VCaP (cell line): ENCODE data around the gene RSRC1.

Experiments used
- H3K27ac ChIP-seq: fragments of 450-650 bp; 2 replicates; pipeline ENCODE4 v1.5.1; 2017
- CTCF ChIP-seq: fragments of 450-650 bp; conservative IDR thresholded peaks from 2 replicates; pipeline ENCODE4 v1.5.1; 2017; ENCODE audit warnings: mild to moderate bottlenecking, moderate library complexity

The RSRC1 gene

GRCh38 chr3:158086361-158086760, 23.5 kb upstream of the RSRC1 start:
- TF ChIP-seq CTCF = no peak
- H3K27ac ChIP-seq = no peak overlapping the region

GRCh38 chr3:158086776-158087175, 23.1 kb upstream of the RSRC1 start:
- no peak overlapping the region for H3K27ac ChIP-seq
- TF ChIP-seq CTCF = no peak

- TF ChIP-seq CTCF = peak; percentile 39
Observed at GRCh38 chr3:158091531-158091930, 18.4 kb upstream of the RSRC1 start.

GRCh38 chr3:158093526-158093925, 16.4 kb upstream of the RSRC1 start:
- TF ChIP-seq CTCF = no peak
- H3K27ac ChIP-seq = no peak overlapping the region

More at GRCh38 chr3:158091531-158091930, 18.4 kb upstream of the RSRC1 start:
- no peak overlapping the region for H3K27ac ChIP-seq

- H3K27ac ChIP-seq = no peak overlapping the region
- no peak for TF ChIP-seq CTCF
Observed at GRCh38 chr3:158094235-158095110, 15.4 kb upstream of the RSRC1 start.

- no peak for TF ChIP-seq CTCF
- H3K27ac ChIP-seq = no peak overlapping the region
Observed at GRCh38 chr3:158095111-158095813, 14.6 kb upstream of the RSRC1 start.
